OCI-LY3 (cell line): ENCODE measurements around the gene TNFRSF8.

Source experiments
- CTCF ChIP-seq: fragments of 200-600, 300-600 bp; sonication (generic); IDR thresholded peaks from 2 replicates; pipeline ENCODE4 v1.5.1; 2014; ENCODE audit warnings: antibody characterized with exemption, low read length, low read depth
- EZH2phosphoT487 ChIP-seq: fragments of 200-600 bp; shearing (Covaris generic); IDR thresholded peaks from 2 replicates; pipeline ENCODE4 v1.6.1; 2018; ENCODE audit warnings: antibody characterized with exemption, mixed run types, low read depth

GRCh38 chr1:12109901-12110300 is 46.8 kb downstream of the TNFRSF8 start:
- no peak for TF ChIP-seq CTCF
- TF ChIP-seq EZH2phosphoT487 = no peak
